ENCODE data around the gene TGFB1. TPM values are rescaled to one million over a fixed set of nuclear protein-coding genes. Genes with fewer than 3 reads are reported as not detected.
A peak's percentile ranks its signal among the peaks of the same experiment; 100 is the strongest.

TGFB1 gene
- polyA plus RNA-seq, 1 of the 3 experiments (the other 2 are of a cell fraction), result 25.5 TPM

GRCh38 chr19:41327576-41328156 lies 26.1 kb downstream of the TGFB1 start:
- Histone ChIP-seq H3K9me3 (no peaks in the 10 kb centered on the region), H4K20me1 (ENCODE audit: insufficient read depth) (peaks cover 5% of the 10 kb centered on the region; the same call in 1 of the 2 replicates), H3K4me1 (ENCODE audit: control insufficient read depth in 1 of 2, insufficient read depth in 2 of 2, low read depth in 1 of 2, low read length in 1 of 2) (peaks cover 39 to 46% of the 10 kb centered on the region in 2 experiments), H3K27ac (ENCODE audit: low read depth in 2 of 2, low read length in 1 of 2) (peak overlapping the region in 1 of 2 experiments; percentile 100; a peak in 2 of 4 replicates), H3K4me3 (ENCODE audit: low read depth in 2 of 2, low read length in 1 of 2) (no peak overlapping the region), H2AFZ (ENCODE audit: low read depth) (no peak overlapping the region), H3F3A (replicated peaks; ENCODE audit: insufficient read depth) (peaks cover 79% of the 10 kb centered on the region), H3K36me3 (replicated peaks in 1 of 2; ENCODE audit: control insufficient read depth in 1 of 2, insufficient read depth in 2 of 2, low read length in 1 of 2) (peaks cover 6 to 26% of the 10 kb centered on the region in 2 experiments), H3K9ac (peak overlapping the region; percentile 2; the same call in 1 of the 2 replicates), H3K79me2 (ENCODE audit: insufficient read depth) (peaks cover 50% of the 10 kb centered on the region), H3K27me3 (ENCODE audit: insufficient read depth) (no peaks in the 10 kb centered on the region), H3K4me2 (peak overlapping the region; percentile 82; the same call in 1 of the 2 replicates), H3K9me2 (no peaks in the 10 kb centered on the region)
- POLR2A ChIA-PET, result no interaction called here
- 78% methylated on average over 22 of the region's 33 CpGs for WGBS (ENCODE audit: low lambda C conversion rate)
- no peak for TF ChIP-seq MAX (IDR thresholded peaks at IDR 0.05; ENCODE audit: low read depth)
- TF ChIP-seq TEAD4 (IDR thresholded peaks at IDR 0.05; ENCODE audit: borderline replicate concordance, insufficient read depth), result no peak
- no peak for TF ChIP-seq EZH2phosphoT487 (IDR thresholded peaks at IDR 0.05; ENCODE audit: borderline replicate concordance, low read depth)
- no peak for TF ChIP-seq ELF1 (IDR thresholded peaks at IDR 0.05)
- no peak for TF ChIP-seq RXRA (IDR thresholded peaks at IDR 0.05; ENCODE audit: borderline replicate concordance, low read depth)
- no peak for TF ChIP-seq NRF1 (IDR thresholded peaks at IDR 0.05; ENCODE audit: low read depth, low read length)
- TF ChIP-seq RCOR1 (IDR thresholded peaks at IDR 0.05; ENCODE audit: low read length), result no peak
- no peak for TF ChIP-seq USF2 (IDR thresholded peaks at IDR 0.05; ENCODE audit: borderline replicate concordance, low read depth, low read length)
- TF ChIP-seq REST (IDR thresholded peaks at IDR 0.05; ENCODE audit: low read depth, low read length), result no peak
- no peak for TF ChIP-seq MEF2A (IDR thresholded peaks at IDR 0.05; ENCODE audit: borderline replicate concordance, low read depth)
- TF ChIP-seq POLR2AphosphoS5 (IDR thresholded peaks at IDR 0.05; ENCODE audit: low read depth, low read length), result no peak
- DNase-seq, result peak; percentile 44
- CTCF ChIA-PET, result interaction anchor here (0.8 kb wide), 1 partner anchor 20 kb away, joined by 3 read pairs; no protein-coding TSS in a partner anchor

Measured in SK-N-SH (cell line).